Kidney (tissue), 14 donors: Measurements from ENCODE around the gene IL1RAPL2. TPM values are rescaled to one million over a fixed set of nuclear protein-coding genes. Genes with fewer than 3 reads are reported as not detected.

Experiments
- DNase-seq, 5 donors: peaks; one replicate each; pipeline ENCODE4 v3.0.0-alpha.2; 2013 to 2020
- FAIRE-seq: peaks from 2 replicates; lab custom pipeline; 2012; peaks lifted over from hg19 to GRCh38; lab: Jason Lieb, UNC
- H3K27ac ChIP-seq, 2 donors: one replicate each; pipeline ENCODE4 v1.7.0; 2013; ENCODE audit warnings: low read depth in 2 of 2, low read length in 2 of 2, inconsistent platforms in 1 of 2
- H3K27me3 ChIP-seq: one replicate; pipeline ENCODE4 v1.7.1; 2013; ENCODE audit warnings: low read length, inconsistent platforms; ENCODE audit not compliant: control insufficient read depth, insufficient read depth
- H3K36me3 ChIP-seq, 3 donors: one replicate each; pipeline versions ENCODE4 v1.7.0 to v1.7.1; 2013; ENCODE audit warnings: low read length in 3 of 3, control low read depth in 1 of 3, inconsistent platforms in 1 of 3; ENCODE audit not compliant: insufficient read depth in 3 of 3, control insufficient read depth in 2 of 3
- H3K4me1 ChIP-seq, 3 donors: one replicate each; pipeline versions ENCODE4 v1.7.0 to v1.7.1; 2013; ENCODE audit warnings: low read length in 3 of 3, inconsistent platforms in 1 of 3, low read depth in 1 of 3; ENCODE audit not compliant: control insufficient read depth in 2 of 3, insufficient read depth in 2 of 3
- H3K4me3 ChIP-seq, 3 donors: one replicate each; pipeline versions ENCODE4 v1.7.0 to v1.8.1; 2013; ENCODE audit warnings: low read length in 3 of 3, control low read depth in 1 of 3, inconsistent platforms in 1 of 3
- H3K9ac ChIP-seq, 3 donors: one replicate each; pipeline versions ENCODE4 v1.7.0 to v1.7.1; 2013; ENCODE audit warnings: low read length in 3 of 3, control low read depth in 1 of 3, inconsistent platforms in 1 of 3
- H3K9me3 ChIP-seq, 3 donors: one replicate each; pipeline versions ENCODE4 v1.7.0 to v1.7.1; 2013; ENCODE audit warnings: low read length in 3 of 3, control low read depth in 1 of 3, inconsistent platforms in 1 of 3; ENCODE audit not compliant: control insufficient read depth in 2 of 3, insufficient read depth in 1 of 3
- CTCF ChIP-seq: IDR thresholded peaks from 3 replicates; pipeline ENCODE4 v1.5.1; 2012; ENCODE audit warnings: mild to moderate bottlenecking, moderate library complexity, borderline replicate concordance; ENCODE audit not compliant: insufficient read depth; ENCODE audit errors: extremely low read depth
- intact Hi-C: fragments of 100-400 bp; cut with DNase I; formaldehyde crosslinking; loops from one replicate; pipeline ENCODE4 v1.11.1; 2022
- polyA plus RNA-seq: library from polyadenylated mRNA; stranded (reverse); fragments of 350-450 nt; fragmentation: Illumina TruSeq; extraction: RNeasy Lipid Tissue Mini Kit (QIAGEN cat#74804); gene quantifications from one replicate; pipeline ENCODE4 v1.2.3, GENCODE V29; 2014; ENCODE audit warnings: low read depth, low replicate concordance; ENCODE audit not compliant: insufficient read depth
- total RNA-seq: library from RNA; stranded (reverse); fragmentation: NEBNext Ultra II Directional; extraction: Animal tissue kit (Norgen Biotek cat#: 25700); gene quantifications from one replicate; pipeline ENCODE4 v1.2.1, GENCODE V29; 2021
- donor health status: control.
- donor health status: control.
- donor health status: control.
- donor health status: control.
- donor health status: control.
- donor health status: DM: yes; HTN: yes; CAD: no.
- donor health status: Normal renal cell carcinoma (clear cell type).

The IL1RAPL2 gene
- total and polyA plus RNA-seq, 2 donors from 2014 or later, result 0.13 to 0.25 TPM

GRCh38 chrX:105464618-105465017 is 898.6 kb downstream of the IL1RAPL2 start:
- FAIRE-seq (no peak), DNase-seq (no peak)
- intact Hi-C loops, result no loop called here
- Histone ChIP-seq H3K4me1 (no peaks in the 10 kb centered on the region), H3K27me3 (no peaks in the 10 kb centered on the region), H3K4me3 (no peak overlapping the region), H3K9me3 (no peaks in the 10 kb centered on the region), H3K9ac (no peak overlapping the region), H3K36me3 (no peaks in the 10 kb centered on the region), H3K27ac (no peak overlapping the region)
- TF ChIP-seq CTCF, result no peak

GRCh38 chrX:105468741-105469140 is 902.7 kb downstream of the IL1RAPL2 start:
- FAIRE-seq (no peak), DNase-seq (no peak)
- Histone ChIP-seq H3K36me3 (no peaks in the 10 kb centered on the region), H3K4me1 (no peaks in the 10 kb centered on the region), H3K9ac (no peak overlapping the region), H3K27me3 (no peaks in the 10 kb centered on the region), H3K4me3 (no peak overlapping the region), H3K9me3 (no peaks in the 10 kb centered on the region), H3K27ac (no peak overlapping the region)
- TF ChIP-seq CTCF, result no peak
- intact Hi-C loops, result no loop called here

- intact Hi-C loops, result no loop called here
- H3K27me3 ChIP-seq, result no peaks in the 10 kb centered on the region
- TF ChIP-seq CTCF, result no peak
- FAIRE-seq (no peak), DNase-seq (no peak)
- no peak overlapping the region for H3K27ac ChIP-seq
- H3K4me3 ChIP-seq, result no peak overlapping the region
- H3K36me3 ChIP-seq, result no peaks in the 10 kb centered on the region
- no peaks in the 10 kb centered on the region for H3K4me1 ChIP-seq
- H3K9ac ChIP-seq, result no peak overlapping the region
- H3K9me3 ChIP-seq, result no peaks in the 10 kb centered on the region
These were observed 905.6 kb downstream of the IL1RAPL2 start for GRCh38 chrX:105471597-105471996.

GRCh38 chrX:105475801-105476200 is 909.8 kb downstream of the IL1RAPL2 start:
- Histone ChIP-seq H3K27me3 (no peaks in the 10 kb centered on the region), H3K9me3 (no peaks in the 10 kb centered on the region), H3K27ac (no peak overlapping the region), H3K36me3 (no peaks in the 10 kb centered on the region), H3K4me1 (no peaks in the 10 kb centered on the region), H3K4me3 (no peak overlapping the region), H3K9ac (no peak overlapping the region)
- no peak for TF ChIP-seq CTCF
- FAIRE-seq (no peak), DNase-seq (no peak)
- intact Hi-C loops, result no loop called here
